HG03196 (cell line): ENCODE data around the gene SLC41A1.

ENCODE experiments used
- ATAC-seq: cut with Tn5 transposase; IDR thresholded peaks from one replicate; pipeline ENCODE4 v1.9.1; 2021; ENCODE audit not compliant: unreplicated experiment

SLC41A1 gene

DNA sequence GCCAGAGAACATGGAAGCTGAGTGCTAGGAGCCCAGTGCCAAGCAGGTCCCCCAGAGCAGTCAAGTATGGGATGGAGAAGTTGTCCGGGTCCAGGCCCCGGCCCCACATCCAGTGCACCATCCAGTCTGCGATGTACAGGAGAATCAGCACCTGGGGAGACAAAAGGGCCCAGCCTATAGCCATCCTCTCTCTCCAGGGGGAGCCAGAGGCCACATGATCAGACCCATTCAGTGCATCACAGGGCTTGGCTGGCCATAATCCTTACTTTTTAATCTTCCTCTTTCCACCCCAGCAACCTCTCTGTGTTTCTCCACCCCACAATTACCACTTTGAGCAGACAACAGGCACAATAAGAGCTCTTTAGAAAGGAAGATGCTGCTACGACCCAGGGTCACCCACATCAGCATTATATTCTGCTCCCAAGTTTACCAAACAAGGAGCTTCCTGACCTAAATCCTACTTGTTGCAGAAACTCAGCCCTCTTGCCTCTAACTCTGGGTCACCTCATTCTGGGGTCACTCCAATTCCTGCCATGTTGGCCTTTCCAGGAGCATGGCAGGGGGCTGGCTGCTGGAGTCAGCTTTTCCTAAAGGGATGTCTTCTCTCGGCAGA is 21.3 kb downstream of the SLC41A1 start:
- ATAC-seq: no peak

DNA sequence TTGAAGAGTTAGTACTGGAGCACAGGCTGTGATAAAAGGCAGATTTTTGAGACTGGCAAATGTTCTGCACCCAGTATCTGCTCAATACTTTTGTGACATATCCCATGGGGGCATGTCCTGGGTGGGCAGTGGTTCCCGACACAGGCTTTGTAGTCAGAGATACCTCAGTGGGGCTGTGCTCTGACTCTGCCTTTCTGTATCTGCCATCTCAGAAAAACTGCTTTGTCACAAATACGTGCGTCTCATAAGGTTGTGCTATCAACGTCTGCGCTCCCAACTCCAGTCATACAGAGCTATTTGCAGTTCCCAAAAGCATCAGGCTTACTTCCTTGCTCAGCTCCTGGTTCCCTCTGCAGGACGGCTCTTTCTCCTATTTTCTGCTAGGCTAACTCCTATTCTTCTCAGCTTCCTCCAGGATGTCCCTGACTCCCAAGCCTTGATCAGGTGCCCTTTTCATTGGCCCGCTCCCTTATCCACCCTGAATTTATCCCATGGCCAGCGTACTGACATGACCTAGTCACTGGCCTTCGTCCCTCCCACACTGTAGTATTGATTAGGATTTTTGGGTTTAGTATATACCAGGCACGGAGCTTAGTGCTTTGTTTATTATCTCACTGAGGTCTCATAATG is 25.6 kb downstream of the SLC41A1 start:
- ATAC-seq: no peak

DNA sequence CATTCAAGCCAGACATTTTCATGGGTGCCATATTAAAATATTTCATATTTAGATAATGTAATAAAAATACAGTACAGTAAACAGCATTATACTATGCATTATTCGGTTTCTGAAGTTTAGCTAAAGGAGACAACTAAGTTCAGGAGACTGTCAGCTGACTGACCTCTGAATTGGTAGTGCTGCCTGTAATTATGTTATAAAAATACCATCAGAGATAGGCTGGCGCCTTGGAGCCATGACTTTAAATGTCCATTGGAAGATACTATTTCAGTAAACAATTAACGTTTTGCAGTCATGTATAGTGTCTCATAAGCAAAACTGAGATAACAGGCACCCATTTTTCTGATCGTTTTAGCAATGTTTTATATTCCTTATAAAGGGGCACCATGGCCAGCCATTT is 26.4 kb downstream of the SLC41A1 start:
- ATAC-seq: no peak

DNA sequence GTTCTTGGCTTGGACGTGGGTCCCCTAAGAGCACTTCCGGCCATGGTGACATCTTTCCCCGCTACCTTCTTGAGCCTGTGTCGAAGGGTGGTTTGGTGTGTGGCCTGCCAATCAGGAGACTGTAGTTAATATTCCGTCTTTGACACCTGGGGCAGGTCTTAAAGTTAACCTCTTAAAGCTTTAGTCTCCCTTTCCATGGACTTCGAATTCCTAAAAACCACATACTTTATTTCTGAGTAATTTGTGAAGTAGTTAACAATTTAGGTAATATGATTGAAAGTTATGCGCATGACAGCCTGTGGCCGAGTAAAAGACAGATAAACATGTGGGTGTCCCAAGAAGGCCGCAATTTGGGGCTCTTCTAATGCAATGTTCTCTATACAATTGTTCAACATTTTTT is 27.6 kb downstream of the SLC41A1 start:
- ATAC-seq: no peak

DNA sequence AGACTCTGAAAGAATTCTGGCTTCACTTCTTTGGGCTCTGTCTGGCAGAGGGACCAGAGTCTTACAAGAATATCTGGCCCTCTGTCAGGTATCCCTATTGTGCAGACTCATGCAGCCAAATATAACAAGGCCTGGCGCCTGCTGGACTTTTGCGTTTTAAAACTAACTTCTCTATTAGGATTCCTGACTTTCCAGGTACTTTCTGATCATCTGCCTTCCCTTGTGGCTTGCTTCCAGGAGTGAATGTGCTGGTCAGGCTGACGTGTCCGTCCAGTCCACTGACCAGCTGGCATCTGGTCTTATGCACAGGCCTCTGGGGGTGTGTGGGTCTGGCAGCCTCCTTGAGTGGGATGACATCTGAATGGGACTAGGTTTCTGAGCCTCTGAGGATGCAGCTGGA is 29.1 kb downstream of the SLC41A1 start:
- ATAC-seq: no peak

DNA sequence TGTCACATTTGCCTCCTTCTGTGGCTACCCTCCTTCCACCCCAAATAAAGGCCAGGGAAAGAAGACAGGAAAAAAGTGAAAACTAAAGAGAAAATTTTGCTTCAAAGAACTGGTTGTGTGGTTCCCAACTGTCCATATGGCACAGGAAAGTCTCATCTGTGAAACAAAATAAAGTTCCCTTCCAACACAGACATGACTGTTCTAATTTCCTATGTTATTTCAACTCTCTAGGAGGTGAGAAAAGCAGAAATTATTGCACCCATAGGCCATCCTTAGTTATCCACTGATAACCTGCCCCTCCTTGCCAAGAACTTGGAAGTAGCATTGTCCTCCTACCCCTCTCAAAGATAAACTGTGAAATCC is 29.6 kb downstream of the SLC41A1 start:
- ATAC-seq: no peak

DNA sequence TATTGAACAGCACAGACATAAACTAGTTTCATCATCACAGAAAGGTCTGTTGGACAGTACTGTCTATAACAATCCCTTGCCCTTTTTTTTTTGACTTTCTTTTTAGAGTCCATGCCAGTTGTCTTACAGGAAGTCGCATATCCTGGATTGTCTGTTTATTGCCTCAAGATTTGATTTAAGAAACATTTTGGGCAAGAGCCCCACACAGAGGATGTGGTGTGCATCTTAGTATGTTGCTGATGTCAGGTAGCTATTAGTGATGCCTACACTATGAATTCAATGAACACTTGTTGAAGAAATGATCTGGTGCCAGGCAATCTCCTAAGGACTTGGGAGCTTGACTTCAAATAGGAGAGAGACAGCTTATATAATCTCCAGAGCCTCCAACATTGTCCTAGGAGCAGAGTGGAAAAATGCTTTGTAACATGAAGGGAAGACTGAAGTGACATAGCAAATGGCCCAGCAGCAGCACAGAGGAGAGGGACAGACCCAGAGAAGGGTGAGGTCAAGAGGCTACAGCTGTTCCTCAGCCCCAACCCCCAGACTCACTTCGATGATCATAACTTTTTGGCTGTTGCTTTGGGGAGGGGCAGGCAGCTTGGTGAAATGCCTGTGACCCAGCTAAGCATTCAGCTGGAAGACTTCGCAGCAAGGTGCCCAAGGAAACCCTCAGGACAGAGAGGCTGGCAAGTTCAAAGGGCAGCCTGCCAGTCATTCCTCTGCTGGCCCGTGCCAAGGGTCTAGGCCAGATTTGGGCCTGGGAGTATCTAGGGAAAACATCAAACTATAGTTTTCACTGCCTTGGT is 30.2 kb downstream of the SLC41A1 start:
- ATAC-seq: no peak

DNA sequence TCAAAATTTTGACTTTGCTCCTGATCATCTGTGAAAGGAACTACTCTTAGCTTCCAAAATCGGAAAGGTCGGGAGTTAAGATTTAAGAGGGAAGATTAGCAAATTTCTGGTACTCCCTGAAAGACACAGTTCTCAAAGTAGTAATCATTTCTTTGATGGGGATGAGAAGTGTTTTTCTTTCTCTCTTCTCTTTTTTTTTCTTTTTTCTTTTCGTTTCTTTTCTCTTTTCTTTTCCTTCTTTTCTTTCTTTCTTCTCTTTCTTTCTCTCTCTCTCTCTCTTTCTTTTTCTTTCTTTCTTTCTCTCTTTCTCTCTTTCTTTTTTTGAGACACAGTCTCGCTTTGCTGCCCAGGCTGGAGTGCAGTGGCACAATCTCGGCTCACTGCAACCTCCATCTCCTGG is 32.7 kb downstream of the SLC41A1 start:
- no peak for ATAC-seq

DNA sequence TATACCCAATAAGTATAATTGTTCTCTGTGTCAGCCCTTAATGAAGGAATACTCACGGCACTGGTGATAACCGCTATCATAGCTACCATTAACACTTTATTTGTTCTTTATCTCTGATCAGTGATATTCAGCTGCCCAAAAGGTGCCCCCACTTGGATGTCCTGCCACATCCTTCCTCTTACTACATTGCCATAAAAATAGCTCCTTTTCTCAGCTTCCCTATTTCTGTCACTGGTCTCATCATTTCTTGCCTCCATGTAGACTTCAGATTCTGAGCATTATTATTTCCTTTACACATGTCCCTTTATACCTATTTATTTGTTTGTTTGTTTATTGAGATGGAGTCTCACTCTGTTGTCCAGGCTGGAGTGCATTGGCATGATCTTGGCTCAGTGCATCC is 35.0 kb downstream of the SLC41A1 start:
- no peak for ATAC-seq

DNA sequence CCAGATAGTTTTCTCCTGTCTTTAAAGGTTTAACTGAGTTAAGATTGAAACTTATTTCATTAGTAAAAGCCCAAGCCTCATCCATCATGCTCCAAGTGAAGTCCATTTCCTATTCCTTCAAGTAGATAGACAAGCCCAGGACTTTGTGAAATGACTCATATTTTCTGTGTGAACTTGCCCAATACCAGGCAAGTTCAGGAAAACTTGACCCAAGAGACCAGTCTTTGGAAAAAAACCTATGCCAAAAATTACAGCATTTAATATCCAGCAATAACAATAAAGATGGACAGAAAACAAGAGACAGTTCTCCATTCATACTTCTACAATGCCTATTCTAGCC is 37.3 kb downstream of the SLC41A1 start:
- no peak for ATAC-seq

DNA sequence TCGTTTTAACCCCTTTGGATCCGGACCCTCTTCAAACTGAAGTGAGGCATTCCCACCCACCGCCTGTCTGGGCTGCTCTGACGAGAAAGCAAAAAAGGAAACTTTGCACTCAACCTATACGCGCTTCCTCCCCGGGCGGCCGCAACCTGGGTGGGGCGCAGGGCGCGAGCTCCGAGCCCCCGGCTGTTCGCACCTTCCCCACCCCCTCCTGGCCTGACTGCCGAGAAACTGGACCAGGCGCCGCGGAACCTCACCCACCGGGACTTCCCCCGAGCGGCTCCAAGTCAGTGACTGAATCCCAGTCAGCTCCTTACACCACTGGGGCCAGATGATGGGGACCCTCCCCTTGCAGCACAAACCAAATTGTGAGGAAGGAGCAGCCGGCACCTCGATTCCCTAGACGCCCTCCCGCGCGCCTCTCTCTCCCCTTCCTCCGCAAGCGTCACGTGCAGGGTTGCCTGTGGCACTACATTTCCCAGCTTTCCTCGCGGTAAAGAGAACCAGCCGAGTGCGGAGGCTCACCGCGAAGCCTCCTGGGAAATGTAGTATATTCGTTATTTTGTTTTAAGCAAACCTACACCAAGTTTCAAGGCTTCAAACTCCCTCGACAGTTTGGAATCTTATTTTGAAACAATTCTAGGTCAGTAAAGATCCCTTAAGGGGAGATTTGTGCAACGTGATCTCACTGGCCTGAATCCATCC is 37.8 kb downstream of the SLC41A1 start, which contains the start of gene RAB29:
Gene RAB29 (minus strand): TSS at position 468 of the 702 bp plus-strand sequence. CDS start 526 bp downstream, outside the sequence.
- peak; percentile 73 for ATAC-seq

DNA sequence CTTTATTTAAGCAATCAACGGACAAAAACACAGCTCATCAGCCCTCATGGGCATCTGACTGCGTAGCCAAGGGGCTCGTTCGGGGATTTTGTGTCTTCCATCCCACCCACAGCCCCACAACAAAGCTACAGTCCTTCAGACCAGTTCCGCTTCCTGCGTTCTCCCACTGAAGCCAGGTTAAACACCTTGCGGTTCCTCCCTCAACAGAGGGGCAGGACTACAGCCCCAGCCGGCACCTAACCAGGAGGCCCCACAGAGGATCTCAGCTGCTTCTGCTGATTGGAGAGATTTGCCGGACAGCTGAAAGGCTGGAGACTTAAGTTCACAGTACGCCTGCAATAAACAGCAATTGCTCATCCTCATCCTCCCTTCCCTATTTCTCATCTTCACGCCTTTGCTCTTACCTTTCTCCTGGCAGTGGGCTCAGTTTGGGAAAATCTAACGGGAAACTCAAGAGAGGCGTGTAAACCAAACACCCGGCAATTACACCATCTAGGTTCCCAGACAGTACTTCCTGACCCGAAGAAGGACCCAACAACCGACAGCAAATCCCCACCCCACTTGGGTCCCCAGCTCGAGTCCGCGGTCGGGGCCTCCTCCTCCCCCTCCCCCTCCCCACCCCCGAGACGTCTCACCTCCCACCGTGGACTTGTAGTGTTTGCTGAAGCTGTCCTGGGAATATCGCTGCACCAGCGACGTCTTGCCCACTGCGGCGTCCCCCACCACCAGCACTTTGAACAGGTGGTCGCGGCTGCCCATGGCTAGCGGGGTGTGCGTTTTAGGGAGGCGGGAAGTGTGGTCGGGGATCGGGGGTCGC is 38.6 kb downstream of the SLC41A1 start:
- no peak for ATAC-seq

DNA sequence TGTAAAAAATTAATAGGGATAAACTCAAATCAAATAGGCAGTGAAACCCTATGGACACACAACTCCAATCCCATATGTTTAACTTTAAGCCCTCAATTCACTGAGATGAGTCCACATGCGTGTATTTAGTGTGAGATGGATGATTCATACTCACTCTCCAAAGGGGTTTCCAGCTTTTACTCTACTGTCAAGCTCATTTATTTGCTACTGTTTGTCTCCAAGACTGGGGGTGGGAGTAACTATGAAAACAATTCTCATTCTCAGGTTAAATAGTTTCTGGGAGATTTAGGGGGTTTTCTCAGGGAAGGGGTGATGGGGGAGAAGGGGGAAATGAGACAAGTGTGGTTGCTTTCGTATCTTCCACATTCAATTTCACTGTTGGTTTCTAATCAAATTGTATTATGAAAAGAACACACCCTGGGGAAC is 40.4 kb downstream of the SLC41A1 start:
- no peak for ATAC-seq

DNA sequence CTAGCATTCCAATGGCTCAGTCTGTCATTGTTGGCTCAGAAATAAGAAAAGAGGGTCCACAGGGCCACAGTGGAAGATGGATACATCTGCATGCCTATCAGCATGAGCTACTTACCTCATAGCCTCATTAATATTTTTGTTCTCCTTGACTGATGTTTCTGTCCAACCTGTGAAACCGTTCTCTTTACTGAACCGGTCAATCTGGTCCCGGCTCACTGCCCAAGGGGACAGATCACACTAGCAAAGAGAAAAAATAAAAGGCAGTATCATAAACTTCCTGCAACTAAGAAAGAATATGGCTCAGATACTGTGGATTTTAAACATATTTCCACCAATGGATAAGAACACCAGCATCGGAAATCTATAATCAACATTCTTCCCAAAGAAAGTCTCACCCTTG is 42.4 kb downstream of the SLC41A1 start:
- no peak for ATAC-seq

DNA sequence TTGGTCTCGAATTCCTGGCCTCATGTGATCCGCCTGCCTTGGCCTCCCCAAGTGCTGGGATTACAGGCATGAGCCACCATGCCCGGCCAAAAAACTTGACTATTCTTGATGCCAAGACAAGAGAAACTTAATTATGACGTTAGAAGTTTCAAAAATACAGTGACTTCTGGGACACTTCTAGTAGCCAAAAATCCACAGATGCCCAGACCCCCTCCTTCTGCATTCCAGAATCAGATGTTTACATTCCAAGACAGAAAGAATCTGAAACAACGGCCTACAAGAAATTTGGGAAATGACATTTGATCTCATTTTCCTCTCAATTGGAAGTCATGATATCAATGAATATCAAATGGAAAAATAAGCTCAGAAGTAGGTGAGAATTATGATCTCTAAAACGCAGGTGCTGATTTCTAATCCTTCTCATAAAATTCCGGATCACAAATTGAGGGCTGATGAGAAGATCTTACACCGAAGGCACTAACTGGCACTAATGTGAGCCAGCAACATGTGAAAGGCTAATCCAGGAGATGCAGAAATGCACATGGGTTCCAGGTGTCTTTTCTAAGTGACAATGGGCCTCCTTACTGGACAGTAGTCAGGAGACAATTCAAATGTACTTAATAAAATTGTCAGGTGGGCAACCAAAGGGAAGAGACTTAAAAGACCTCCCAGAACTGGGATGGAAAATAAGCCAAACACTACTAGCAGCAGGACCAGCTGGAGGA is 43.2 kb downstream of the SLC41A1 start:
- ATAC-seq: no peak

DNA sequence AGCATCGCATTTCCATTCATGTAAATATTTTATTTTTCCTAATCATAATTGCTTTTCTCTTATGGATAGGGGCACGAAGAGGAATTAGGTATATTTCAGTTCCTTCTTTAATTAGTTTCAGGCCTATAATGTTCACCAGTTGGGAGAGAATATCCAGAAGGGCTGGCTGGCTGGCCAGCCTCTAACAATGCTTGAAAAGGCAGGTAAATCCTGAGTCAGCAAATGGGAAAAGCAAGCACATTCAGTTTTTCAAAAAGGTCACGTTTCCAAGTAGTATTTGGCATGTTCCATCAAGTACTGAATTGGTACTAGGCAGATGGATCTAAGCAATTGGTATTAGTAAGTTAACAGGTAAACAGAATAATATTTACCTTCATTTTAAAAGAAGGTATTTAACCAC is 45.8 kb downstream of the SLC41A1 start:
- ATAC-seq: no peak

DNA sequence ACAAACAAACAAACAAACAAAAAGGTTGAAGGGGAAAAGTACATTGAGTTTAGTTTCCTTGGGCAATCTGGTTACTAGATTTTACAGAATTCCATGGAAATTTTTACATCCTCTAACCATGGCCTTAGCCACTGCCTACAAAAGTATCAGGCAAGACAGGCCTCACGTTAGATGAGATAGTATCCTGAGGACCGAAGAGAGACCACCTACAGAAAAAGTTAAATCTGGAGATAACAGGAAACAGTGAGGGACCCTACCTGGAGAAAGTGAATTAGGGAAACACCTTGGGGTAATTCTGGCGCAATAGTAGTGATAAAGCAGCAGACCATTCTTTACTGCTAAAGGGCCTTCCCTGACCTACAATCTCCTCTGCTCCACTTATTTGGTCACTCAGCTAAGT is 46.4 kb downstream of the SLC41A1 start:
- ATAC-seq: no peak

DNA sequence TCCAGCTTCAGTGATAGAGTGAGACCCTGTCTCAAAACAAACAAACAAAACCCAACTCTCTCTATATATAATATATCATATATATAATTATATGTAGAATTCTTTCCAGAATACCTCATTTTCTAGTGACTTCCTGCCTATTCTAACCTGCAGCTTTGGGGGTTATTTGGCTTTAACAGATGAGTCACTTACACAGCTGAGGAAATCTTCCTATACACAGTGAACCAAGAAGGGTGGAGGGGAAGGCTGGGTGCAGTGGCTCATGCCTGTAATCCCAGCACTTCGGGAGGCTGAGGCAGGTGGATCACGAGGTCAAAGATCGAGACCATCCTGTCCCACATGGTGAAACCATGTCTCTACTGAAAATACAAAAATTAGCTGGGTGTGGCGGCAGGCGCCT is 47.0 kb downstream of the SLC41A1 start:
- no peak for ATAC-seq

DNA sequence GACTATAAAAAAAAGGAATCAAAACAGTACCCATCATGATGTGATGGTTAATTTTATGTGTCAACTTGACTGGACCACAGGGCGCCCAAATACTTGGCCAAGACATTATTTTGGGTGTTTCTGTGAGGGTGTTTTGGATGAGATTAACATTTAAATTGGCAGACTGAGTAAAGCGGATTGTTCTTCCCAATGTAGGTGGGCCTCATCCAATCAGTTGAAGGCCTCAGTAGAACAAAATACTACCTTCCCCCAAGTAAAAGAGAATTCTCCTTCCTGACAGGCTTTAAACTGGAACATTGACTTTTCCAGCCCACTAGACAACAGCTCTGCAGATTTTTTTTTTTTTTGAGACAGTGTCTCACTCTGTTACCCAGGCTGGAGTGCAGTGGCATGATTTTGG is 48.4 kb downstream of the SLC41A1 start:
- ATAC-seq: no peak

DNA sequence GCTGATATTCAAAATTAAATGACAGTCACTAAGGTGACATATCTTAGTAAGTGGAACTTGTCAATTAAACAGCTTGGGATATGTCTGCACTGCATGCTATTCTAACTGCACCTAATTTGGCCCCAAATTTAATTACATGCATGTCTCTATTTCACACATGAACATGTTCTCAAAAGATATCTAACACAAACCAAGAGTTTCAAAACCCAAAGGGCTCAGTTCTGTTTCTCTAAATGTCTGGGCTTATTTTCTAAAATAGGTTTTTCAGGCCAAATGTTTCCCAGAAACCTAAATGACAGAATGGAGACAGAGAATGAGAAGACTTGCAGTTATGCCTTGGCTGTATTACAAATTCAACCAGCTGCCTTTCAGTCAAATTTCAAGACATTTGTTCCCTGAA is 49.0 kb downstream of the SLC41A1 start:
- no peak for ATAC-seq
